OCI-LY7 (cell line): ENCODE results near the gene TGFBR2. TPM values are rescaled to one million over a fixed set of nuclear protein-coding genes. Genes with fewer than 3 reads are reported as not detected.

Source experiments
- BruUV-seq: library from RNA; stranded (reverse); fragments of 400-500 nt; replicated peaks from 2 replicates; lab custom pipeline; 2021; lab: Mats Ljungman, UMichigan
- CTCF ChIA-PET: fragments of 300-600 bp; sonication (Branson Sonifier 250); formaldehyde crosslinking; loops from one replicate; lab custom pipeline; 2022; ENCODE audit warnings: antibody characterized with exemption; ENCODE audit not compliant: unreplicated experiment; lab: Charles Lee
- POLR2A ChIA-PET: fragments of 300-600 bp; sonication (Branson Sonifier 250); formaldehyde crosslinking; loops from one replicate; lab custom pipeline; 2022; ENCODE audit warnings: antibody characterized with exemption; lab: Charles Lee
- DNase-seq: peaks from one replicate; pipeline ENCODE4 v3.0.0-alpha.2; 2015; ENCODE audit warnings: low spot score
- H2AFZ ChIP-seq: fragments of 200-600 bp; sonication (generic), shearing (Covaris generic); 2 replicates; pipeline ENCODE4 v1.6.1; 2014; ENCODE audit warnings: mild to moderate bottlenecking, antibody characterized with exemption, low read length, moderate library complexity
- H3K27ac ChIP-seq: fragments of 200-600 bp; sonication (generic); 2 replicates; pipeline ENCODE4 v1.5.1; 2014; ENCODE audit warnings: mixed run types, low read depth, mild to moderate bottlenecking, moderate library complexity, low read length, inconsistent platforms; ENCODE audit not compliant: poor library complexity, severe bottlenecking
- H3K36me3 ChIP-seq: fragments of 200-600 bp; sonication (generic); 2 replicates; pipeline ENCODE4 v1.6.1; 2014; ENCODE audit warnings: mild to moderate bottlenecking, antibody characterized with exemption, low read length, moderate library complexity, mixed read lengths; ENCODE audit not compliant: insufficient read depth
- H3K4me1 ChIP-seq: fragments of 200-600 bp; sonication (generic); 2 replicates; pipeline ENCODE4 v1.5.1; 2014; ENCODE audit warnings: mild to moderate bottlenecking, low read length; ENCODE audit not compliant: insufficient read depth, poor library complexity, severe bottlenecking
- H3K4me2 ChIP-seq: fragments of 200-600 bp; sonication (generic); 2 replicates; pipeline ENCODE4 v1.6.1; 2014; ENCODE audit warnings: mild to moderate bottlenecking, low read length
- H3K4me3 ChIP-seq: fragments of 200-600 bp; sonication (generic); 2 replicates; pipeline ENCODE4 v1.5.1; 2014; ENCODE audit warnings: mild to moderate bottlenecking, low read depth, low read length; ENCODE audit not compliant: poor library complexity, severe bottlenecking
- H3K79me2 ChIP-seq: fragments of 200-600 bp; sonication (generic); 2 replicates; pipeline ENCODE4 v1.6.1; 2016; ENCODE audit warnings: low read depth, mild to moderate bottlenecking, low read length, moderate library complexity, mixed read lengths; ENCODE audit not compliant: insufficient read depth
- H3K9me2 ChIP-seq: fragments of 200-600 bp; sonication (generic); 2 replicates; pipeline ENCODE4 v1.6.1; 2016; ENCODE audit warnings: mild to moderate bottlenecking, low read length, mixed read lengths; ENCODE audit not compliant: insufficient read depth
- H3K9me3 ChIP-seq: fragments of 200-600 bp; sonication (generic); 2 replicates; pipeline ENCODE4 v1.6.1; 2014; ENCODE audit warnings: mild to moderate bottlenecking, mixed run types, low read length, mixed read lengths
- H4K20me1 ChIP-seq: fragments of 200-600 bp; sonication (generic); 2 replicates; pipeline ENCODE4 v1.6.1; 2014; ENCODE audit warnings: mild to moderate bottlenecking, antibody characterized with exemption, low read length, moderate library complexity, mixed read lengths; ENCODE audit not compliant: insufficient read depth
- EZH2phosphoT487 ChIP-seq: fragments of 200-600 bp; sonication (generic); IDR thresholded peaks from 2 replicates; pipeline ENCODE4 v1.6.1; 2018; ENCODE audit warnings: low read depth, borderline replicate concordance, mild to moderate bottlenecking, mixed run types, antibody characterized with exemption, low read length, moderate library complexity, mixed read lengths
- intact Hi-C: fragments of 100-400 bp; cut with micrococcal nuclease; formaldehyde crosslinking; loops from one replicate; pipeline ENCODE4 v1.10.0; 2022; ENCODE audit not compliant: unreplicated experiment
- total RNA-seq, 2 experiments: library from RNA; depleted of rRNA in 1 of 2; stranded (reverse); fragments of >200 nt in 1 of 2; shearing (Covaris generic) in 1 of 2; gene quantifications; 2 replicates each; pipeline ENCODE4 v1.2.3, GENCODE V29; 2014 to 2022
- TF ChIP-seq, protein P1 (sequence below): fragments of 200-600 bp; sonication (generic); conservative IDR thresholded peaks from 2 replicates; pipeline ENCODE4 v1.5.1; 2014; ENCODE audit warnings: mild to moderate bottlenecking, antibody characterized with exemption, low read length, moderate library complexity, mixed read lengths

Gene TGFBR2
- total RNA-seq, 2 experiments from 2014 or later, result 25.2 to 28.1 TPM

DNA sequence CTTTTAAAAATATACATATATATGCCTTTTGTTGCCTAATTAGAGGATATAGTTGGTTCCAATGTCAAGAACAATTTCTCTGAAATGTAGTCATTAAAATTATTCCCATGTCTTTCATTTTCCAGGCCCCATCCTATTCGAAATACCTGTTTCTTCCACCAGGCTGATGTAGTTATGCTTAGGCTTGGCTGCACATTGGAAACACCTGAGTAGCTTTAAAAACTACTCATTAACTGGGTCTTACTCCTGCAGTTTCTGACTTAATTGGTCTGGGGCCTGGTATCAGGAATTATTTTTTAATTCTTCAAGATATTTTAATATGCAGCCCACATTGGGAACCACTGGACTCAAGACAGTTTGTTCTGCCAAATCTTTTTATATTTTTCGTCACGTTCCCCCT lies 53.7 kb downstream of the TGFBR2 start:
- H3K9me3 ChIP-seq, result peaks cover 5% of the 10 kb centered on the region; the same call in 1 of the 2 replicates
- no peaks in the 10 kb centered on the region for H4K20me1 ChIP-seq
- H2AFZ ChIP-seq, result no peak overlapping the region
- H3K36me3 ChIP-seq, result peaks cover 88% of the 10 kb centered on the region
- peaks cover 70% of the 10 kb centered on the region for H3K4me1 ChIP-seq
- peaks cover 7% of the 10 kb centered on the region; the same call in 1 of the 2 replicates for H3K79me2 ChIP-seq
- ChIA-PET CTCF (interaction anchor here (0.6 kb wide), 1 partner anchor 19 kb away, joined by 3 read pairs; no protein-coding TSS in a partner anchor), POLR2A (interaction anchor here (1.3 kb wide), 1 partner anchor 16 kb away, joined by 3 read pairs; no protein-coding TSS in a partner anchor)
- no peak for DNase-seq
- intact Hi-C loops, result no loop called here
- no peak for TF ChIP-seq EZH2phosphoT487
- TF ChIP-seq, protein P1, sequence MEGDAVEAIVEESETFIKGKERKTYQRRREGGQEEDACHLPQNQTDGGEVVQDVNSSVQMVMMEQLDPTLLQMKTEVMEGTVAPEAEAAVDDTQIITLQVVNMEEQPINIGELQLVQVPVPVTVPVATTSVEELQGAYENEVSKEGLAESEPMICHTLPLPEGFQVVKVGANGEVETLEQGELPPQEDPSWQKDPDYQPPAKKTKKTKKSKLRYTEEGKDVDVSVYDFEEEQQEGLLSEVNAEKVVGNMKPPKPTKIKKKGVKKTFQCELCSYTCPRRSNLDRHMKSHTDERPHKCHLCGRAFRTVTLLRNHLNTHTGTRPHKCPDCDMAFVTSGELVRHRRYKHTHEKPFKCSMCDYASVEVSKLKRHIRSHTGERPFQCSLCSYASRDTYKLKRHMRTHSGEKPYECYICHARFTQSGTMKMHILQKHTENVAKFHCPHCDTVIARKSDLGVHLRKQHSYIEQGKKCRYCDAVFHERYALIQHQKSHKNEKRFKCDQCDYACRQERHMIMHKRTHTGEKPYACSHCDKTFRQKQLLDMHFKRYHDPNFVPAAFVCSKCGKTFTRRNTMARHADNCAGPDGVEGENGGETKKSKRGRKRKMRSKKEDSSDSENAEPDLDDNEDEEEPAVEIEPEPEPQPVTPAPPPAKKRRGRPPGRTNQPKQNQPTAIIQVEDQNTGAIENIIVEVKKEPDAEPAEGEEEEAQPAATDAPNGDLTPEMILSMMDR, result no peak
- no peaks in the 10 kb centered on the region for H3K9me2 ChIP-seq
- no peak overlapping the region for H3K4me2 ChIP-seq
- H3K4me3 ChIP-seq, result no peak overlapping the region
- H3K27ac ChIP-seq, result no peak overlapping the region
- BruUV-seq, result no TSS peak

DNA sequence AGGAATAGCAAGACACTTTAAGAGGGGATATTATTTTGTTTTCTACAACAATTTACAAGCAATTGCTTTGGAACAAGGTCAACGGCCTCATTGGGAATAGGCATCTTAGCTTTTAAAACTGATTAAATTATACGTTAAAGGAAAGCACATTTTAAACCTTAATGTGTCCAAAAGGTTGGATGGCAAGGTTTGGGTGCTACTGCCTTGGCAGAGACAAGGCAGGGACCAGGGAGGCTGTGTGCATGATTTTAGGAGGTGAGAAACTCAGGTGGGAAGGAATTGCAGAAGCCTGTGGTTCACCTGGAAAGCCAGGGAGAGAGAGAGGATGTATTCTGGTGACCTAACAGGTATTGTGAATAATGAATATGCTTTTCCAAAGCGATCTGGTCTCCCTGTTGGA lies 54.3 kb downstream of the TGFBR2 start:
- no peaks in the 10 kb centered on the region for H3K9me2 ChIP-seq
- no peaks in the 10 kb centered on the region for H4K20me1 ChIP-seq
- H3K27ac ChIP-seq, result no peak overlapping the region
- no peak for DNase-seq
- no peak overlapping the region for H2AFZ ChIP-seq
- no peak overlapping the region for H3K4me2 ChIP-seq
- no peak for TF ChIP-seq EZH2phosphoT487
- TF ChIP-seq, protein P1, result no peak
- peaks cover 5% of the 10 kb centered on the region; the same call in 1 of the 2 replicates for H3K9me3 ChIP-seq
- peaks cover 67% of the 10 kb centered on the region for H3K4me1 ChIP-seq
- intact Hi-C loops, result no loop called here
- CTCF ChIA-PET, result interaction anchor here (0.6 kb wide), 1 partner anchor 19 kb away, joined by 3 read pairs; no protein-coding TSS in a partner anchor
- H3K4me3 ChIP-seq, result no peak overlapping the region
- H3K36me3 ChIP-seq, result peaks cover 87% of the 10 kb centered on the region
- BruUV-seq, result no TSS peak
- POLR2A ChIA-PET, result interaction anchor here (1.3 kb wide), 1 partner anchor 17 kb away, joined by 3 read pairs; no protein-coding TSS in a partner anchor
- H3K79me2 ChIP-seq, result peaks cover 7% of the 10 kb centered on the region; the same call in 1 of the 2 replicates
